ENCODE measurements around the gene B3GALT5. TPM values are rescaled to one million over a fixed set of nuclear protein-coding genes. Genes with fewer than 3 reads are reported as not detected.
"Not testable (repeated sequence)": the region's sequence is repeated elsewhere in the genome, so short reads cannot be mapped to it uniquely, and the experiment has no call there.

B3GALT5 gene
- total RNA-seq, 1 donor from 2014 or later, result 0.25 TPM

DNA sequence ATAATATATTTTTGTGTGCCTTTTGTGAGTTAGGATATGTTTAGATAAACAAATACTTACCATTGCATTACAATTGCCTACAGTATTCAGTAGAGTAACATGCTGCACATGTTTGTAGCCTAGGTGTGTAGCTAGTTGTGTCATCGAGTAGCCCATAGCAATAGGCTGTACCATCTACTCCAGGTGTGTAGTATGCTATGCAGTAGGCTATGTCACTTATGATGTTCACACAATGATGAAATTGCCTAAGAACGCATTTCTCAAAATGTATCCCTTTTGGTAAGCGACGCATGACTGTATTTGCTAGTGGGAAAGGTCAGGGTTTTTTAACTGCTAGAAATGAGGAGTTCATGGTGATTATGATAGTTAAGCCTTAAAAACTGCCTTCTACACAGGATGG lies 30.0 kb upstream of the B3GALT5 start:
- Mint-ChIP-seq H3K9me3 (ENCODE audit: unreplicated experiment) (no peaks in the 10 kb centered on the region), H3K27ac (ENCODE audit: unreplicated experiment) (no peak overlapping the region), H3K4me3 (ENCODE audit: unreplicated experiment) (no peak overlapping the region), H3K27me3 (ENCODE audit: unreplicated experiment) (no peaks in the 10 kb centered on the region), H3K4me1 (ENCODE audit: low read depth, unreplicated experiment) (no peaks in the 10 kb centered on the region), H3K36me3 (ENCODE audit: unreplicated experiment) (no peaks in the 10 kb centered on the region)
- DNase-seq, result no peak
- TF ChIP-seq, protein P1, sequence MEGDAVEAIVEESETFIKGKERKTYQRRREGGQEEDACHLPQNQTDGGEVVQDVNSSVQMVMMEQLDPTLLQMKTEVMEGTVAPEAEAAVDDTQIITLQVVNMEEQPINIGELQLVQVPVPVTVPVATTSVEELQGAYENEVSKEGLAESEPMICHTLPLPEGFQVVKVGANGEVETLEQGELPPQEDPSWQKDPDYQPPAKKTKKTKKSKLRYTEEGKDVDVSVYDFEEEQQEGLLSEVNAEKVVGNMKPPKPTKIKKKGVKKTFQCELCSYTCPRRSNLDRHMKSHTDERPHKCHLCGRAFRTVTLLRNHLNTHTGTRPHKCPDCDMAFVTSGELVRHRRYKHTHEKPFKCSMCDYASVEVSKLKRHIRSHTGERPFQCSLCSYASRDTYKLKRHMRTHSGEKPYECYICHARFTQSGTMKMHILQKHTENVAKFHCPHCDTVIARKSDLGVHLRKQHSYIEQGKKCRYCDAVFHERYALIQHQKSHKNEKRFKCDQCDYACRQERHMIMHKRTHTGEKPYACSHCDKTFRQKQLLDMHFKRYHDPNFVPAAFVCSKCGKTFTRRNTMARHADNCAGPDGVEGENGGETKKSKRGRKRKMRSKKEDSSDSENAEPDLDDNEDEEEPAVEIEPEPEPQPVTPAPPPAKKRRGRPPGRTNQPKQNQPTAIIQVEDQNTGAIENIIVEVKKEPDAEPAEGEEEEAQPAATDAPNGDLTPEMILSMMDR (IDR thresholded peaks at IDR 0.05; ENCODE audit: partially characterized antibody, unreplicated experiment), result no peak

DNA sequence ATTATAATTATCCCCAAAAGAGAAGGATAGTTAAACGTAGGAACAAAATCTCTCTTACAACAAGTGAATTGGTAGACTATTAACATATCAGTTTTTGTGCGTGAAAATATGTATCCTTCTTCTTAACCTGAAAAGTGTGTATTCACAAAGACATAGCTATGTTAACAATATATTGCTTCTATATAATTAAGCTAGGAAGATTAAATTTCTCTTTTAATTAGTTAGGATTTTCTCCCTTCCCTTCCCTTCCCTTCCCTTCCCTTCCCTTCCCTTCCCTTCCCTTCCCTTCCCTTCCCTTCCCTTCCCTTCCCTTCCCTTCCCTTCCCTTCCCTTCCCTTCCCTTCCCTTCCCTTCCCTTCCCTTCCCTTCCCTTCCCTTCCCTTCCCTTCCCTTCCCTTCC lies 29.2 kb upstream of the B3GALT5 start:
- H3K36me3 Mint-ChIP-seq (ENCODE audit: unreplicated experiment); DNase-seq; H3K27ac Mint-ChIP-seq (ENCODE audit: unreplicated experiment); H3K27me3 Mint-ChIP-seq (ENCODE audit: unreplicated experiment); H3K4me3 Mint-ChIP-seq (ENCODE audit: unreplicated experiment); H3K9me3 Mint-ChIP-seq (ENCODE audit: unreplicated experiment); H3K4me1 Mint-ChIP-seq (ENCODE audit: low read depth, unreplicated experiment): not testable (repeated sequence)

- no peaks in the 10 kb centered on the region for H3K36me3 Mint-ChIP-seq (ENCODE audit: unreplicated experiment)
- no peak overlapping the region for H3K4me3 Mint-ChIP-seq (ENCODE audit: unreplicated experiment)
- TF ChIP-seq, protein P1 (IDR thresholded peaks at IDR 0.05; ENCODE audit: partially characterized antibody, unreplicated experiment), result no peak
- H3K27ac Mint-ChIP-seq (ENCODE audit: unreplicated experiment), result no peak overlapping the region
- no peak for DNase-seq
- H3K9me3 Mint-ChIP-seq (ENCODE audit: unreplicated experiment), result peaks cover 3% of the 10 kb centered on the region
- no peaks in the 10 kb centered on the region for H3K4me1 Mint-ChIP-seq (ENCODE audit: low read depth, unreplicated experiment)
- no peaks in the 10 kb centered on the region for H3K27me3 Mint-ChIP-seq (ENCODE audit: unreplicated experiment)
Measured at GRCh38 chr21:39587376-39587775, 25.4 kb upstream of the B3GALT5 start.

GRCh38 chr21:39588884-39589283 lies 23.9 kb upstream of the B3GALT5 start:
- H3K27me3 Mint-ChIP-seq (ENCODE audit: unreplicated experiment), result no peaks in the 10 kb centered on the region
- DNase-seq, result no peak
- no peak overlapping the region for H3K27ac Mint-ChIP-seq (ENCODE audit: unreplicated experiment)

DNA sequence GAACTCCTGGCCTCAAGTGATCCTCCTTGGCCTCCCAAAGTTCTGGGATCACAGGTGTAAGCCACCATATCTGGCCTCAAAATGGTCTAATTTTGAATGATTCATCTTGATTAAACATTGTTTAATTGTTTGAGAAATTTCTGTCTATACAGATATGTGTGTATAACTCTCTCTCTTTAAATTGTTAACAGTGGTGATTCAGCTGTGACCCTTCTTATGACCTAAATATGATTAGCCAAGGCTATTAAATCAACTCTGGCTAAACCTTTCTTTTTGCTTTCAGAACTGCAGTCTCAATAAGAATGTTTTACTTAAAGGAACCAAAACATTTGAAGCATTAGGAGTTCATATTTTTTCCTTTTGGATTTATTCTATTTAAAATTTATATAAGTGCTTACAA lies 19.2 kb upstream of the B3GALT5 start:
- no peak for DNase-seq
- H3K4me3 Mint-ChIP-seq (ENCODE audit: unreplicated experiment), result no peak overlapping the region
- peaks cover 2% of the 10 kb centered on the region for H3K27me3 Mint-ChIP-seq (ENCODE audit: unreplicated experiment)
- H3K4me1 Mint-ChIP-seq (ENCODE audit: low read depth, unreplicated experiment), result peaks cover 9% of the 10 kb centered on the region
- no peaks in the 10 kb centered on the region for H3K36me3 Mint-ChIP-seq (ENCODE audit: unreplicated experiment)
- no peak overlapping the region for H3K27ac Mint-ChIP-seq (ENCODE audit: unreplicated experiment)
- peaks cover 5% of the 10 kb centered on the region for H3K9me3 Mint-ChIP-seq (ENCODE audit: unreplicated experiment)
- TF ChIP-seq, protein P1 (IDR thresholded peaks at IDR 0.05; ENCODE audit: partially characterized antibody, unreplicated experiment), result no peak

More at GRCh38 chr21:39588884-39589283, 23.9 kb upstream of the B3GALT5 start:
- H3K4me1 Mint-ChIP-seq (ENCODE audit: low read depth, unreplicated experiment), result no peaks in the 10 kb centered on the region
- H3K9me3 Mint-ChIP-seq (ENCODE audit: unreplicated experiment), result peaks cover 3% of the 10 kb centered on the region
- H3K4me3 Mint-ChIP-seq (ENCODE audit: unreplicated experiment), result no peak overlapping the region
- H3K36me3 Mint-ChIP-seq (ENCODE audit: unreplicated experiment), result no peaks in the 10 kb centered on the region
- TF ChIP-seq, protein P1 (IDR thresholded peaks at IDR 0.05; ENCODE audit: partially characterized antibody, unreplicated experiment), result no peak

DNA sequence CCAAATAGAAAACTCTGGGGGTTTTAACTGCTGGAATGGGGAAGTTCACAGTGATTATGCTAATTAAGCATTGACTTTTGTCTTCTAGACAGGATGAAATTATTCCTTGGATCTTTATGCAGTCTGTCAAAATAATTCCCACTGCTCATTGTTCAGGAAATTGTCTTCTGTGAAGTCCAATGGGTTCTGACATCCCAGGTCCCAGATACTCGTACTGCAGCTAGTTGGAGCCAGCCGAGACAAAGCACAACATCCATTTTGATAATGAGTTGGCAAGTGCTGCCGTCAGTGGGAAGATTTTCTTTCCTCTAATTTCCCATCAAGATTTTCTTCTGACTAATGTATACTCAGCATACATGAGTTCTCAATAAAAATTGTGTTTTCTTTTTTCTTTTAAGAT lies 17.3 kb upstream of the B3GALT5 start:
- TF ChIP-seq, protein P1 (IDR thresholded peaks at IDR 0.05; ENCODE audit: partially characterized antibody, unreplicated experiment), result no peak
- no peak overlapping the region for H3K27ac Mint-ChIP-seq (ENCODE audit: unreplicated experiment)
- no peaks in the 10 kb centered on the region for H3K36me3 Mint-ChIP-seq (ENCODE audit: unreplicated experiment)
- DNase-seq, result no peak
- peaks cover 12% of the 10 kb centered on the region for H3K4me1 Mint-ChIP-seq (ENCODE audit: low read depth, unreplicated experiment)
- H3K4me3 Mint-ChIP-seq (ENCODE audit: unreplicated experiment), result no peak overlapping the region
- H3K27me3 Mint-ChIP-seq (ENCODE audit: unreplicated experiment), result peaks cover 2% of the 10 kb centered on the region
- peaks cover 4% of the 10 kb centered on the region for H3K9me3 Mint-ChIP-seq (ENCODE audit: unreplicated experiment)

Measured in glutamatergic neuron (in vitro differentiated cells).